ENCODE measurements around the gene RASSF9.

Gene RASSF9

GRCh38 chr12:85836197-85837090, at the start of gene RASSF9:
Gene RASSF9 (minus strand): TSS chr12:85836409. CDS start chr12:85836201, 208 bp downstream.
- no peak for DNase-seq (ENCODE audit: low read depth)

GRCh38 chr12:85883763-85884162, 47.6 kb upstream of the RASSF9 start:
- no peak for DNase-seq (ENCODE audit: low read depth)

- DNase-seq (ENCODE audit: low read depth) = no peak
Measured at GRCh38 chr12:85877459-85877858, 41.2 kb upstream of the RASSF9 start.

- DNase-seq (ENCODE audit: low read depth) = no peak
Measured at GRCh38 chr12:85874031-85874461, 37.8 kb upstream of the RASSF9 start, which contains the start of gene NTS. Gene NTS (plus strand): TSS chr12:85874295. CDS start chr12:85874404, 109 bp downstream.

- no peak for DNase-seq (ENCODE audit: low read depth)
Measured at GRCh38 chr12:85872497-85873091, 36.4 kb upstream of the RASSF9 start.

- DNase-seq (ENCODE audit: low read depth) = no peak
Measured at GRCh38 chr12:85866986-85867776, 31.0 kb upstream of the RASSF9 start.

- DNase-seq (ENCODE audit: low read depth) = no peak
Measured at GRCh38 chr12:85865890-85866289, 29.7 kb upstream of the RASSF9 start.

- no peak for DNase-seq (ENCODE audit: low read depth)
Measured at GRCh38 chr12:85856966-85857365, 20.8 kb upstream of the RASSF9 start.

- DNase-seq (ENCODE audit: low read depth) = no peak
Measured at GRCh38 chr12:85855305-85855704, 19.1 kb upstream of the RASSF9 start.

GRCh38 chr12:85849344-85849743, 13.1 kb upstream of the RASSF9 start:
- DNase-seq (ENCODE audit: low read depth) = no peak

GRCh38 chr12:85843606-85844310, 7.5 kb upstream of the RASSF9 start:
- no peak for DNase-seq (ENCODE audit: low read depth)

- DNase-seq (ENCODE audit: low read depth) = no peak
Measured at GRCh38 chr12:85835426-85836196, 598 bp downstream of the RASSF9 start.

GRCh38 chr12:85834378-85834777, 1.8 kb downstream of the RASSF9 start:
- no peak for DNase-seq (ENCODE audit: low read depth)

GRCh38 chr12:85833579-85833978, 2.6 kb downstream of the RASSF9 start:
- no peak for DNase-seq (ENCODE audit: low read depth)

- no peak for DNase-seq (ENCODE audit: low read depth)
Measured at GRCh38 chr12:85831327-85831990, 4.8 kb downstream of the RASSF9 start.

- DNase-seq (ENCODE audit: low read depth) = no peak
Measured at GRCh38 chr12:85829391-85829790, 6.8 kb downstream of the RASSF9 start.

GRCh38 chr12:85828576-85828975, 7.6 kb downstream of the RASSF9 start:
- no peak for DNase-seq (ENCODE audit: low read depth)

GRCh38 chr12:85825746-85826145, 10.5 kb downstream of the RASSF9 start:
- DNase-seq (ENCODE audit: low read depth) = no peak

GRCh38 chr12:85823436-85824180, 12.6 kb downstream of the RASSF9 start:
- DNase-seq (ENCODE audit: low read depth) = no peak

GRCh38 chr12:85821759-85822158, 14.4 kb downstream of the RASSF9 start:
- DNase-seq (ENCODE audit: low read depth) = no peak
